A673 (cell line): ENCODE data around the gene PRKAG2. TPM values are rescaled to one million over a fixed set of nuclear protein-coding genes. Genes with fewer than 3 reads are reported as not detected.

Source experiments
- BruUV-seq: library from RNA; stranded (reverse); fragments of 400-500 nt; replicated peaks from 2 replicates; lab custom pipeline; 2021; lab: Mats Ljungman, UMichigan
- CTCF ChIA-PET: fragments of 300-600 bp; sonication (Branson Sonifier 250); formaldehyde crosslinking; loops from one replicate; lab custom pipeline; 2022; ENCODE audit warnings: antibody characterized with exemption; lab: Charles Lee
- POLR2A ChIA-PET: fragments of 300-600 bp; sonication (Branson Sonifier 250); formaldehyde crosslinking; loops from one replicate; lab custom pipeline; 2022; ENCODE audit warnings: antibody characterized with exemption; ENCODE audit not compliant: low non-redundant PET; lab: Charles Lee
- DNase-seq: peaks from one replicate; pipeline ENCODE4 v3.0.0-alpha.2; 2015; ENCODE audit warnings: low spot score
- H3K27ac ChIP-seq: fragments of 200-600 bp; sonication (generic); 2 replicates; pipeline ENCODE4 v1.5.1; 2016; ENCODE audit warnings: mixed run types, low read depth, mild to moderate bottlenecking, mixed read lengths, antibody characterized with exemption, low read length; ENCODE audit not compliant: poor library complexity, severe bottlenecking
- H3K27me3 ChIP-seq: fragments of 200-600 bp; sonication (generic); replicated peaks from 2 replicates; pipeline ENCODE4 v1.6.1; 2017; ENCODE audit warnings: mixed run types, low read depth, mild to moderate bottlenecking, mixed read lengths, antibody characterized with exemption, low read length; ENCODE audit not compliant: insufficient read depth, poor library complexity
- H3K36me3 ChIP-seq: fragments of 200-600 bp; sonication (generic); 2 replicates; pipeline ENCODE4 v1.6.1; 2016; ENCODE audit warnings: mixed run types, mild to moderate bottlenecking, mixed read lengths, antibody characterized with exemption, low read length; ENCODE audit not compliant: insufficient read depth, poor library complexity, severe bottlenecking
- H3K4me1 ChIP-seq: fragments of 200-600 bp; sonication (generic); 2 replicates; pipeline ENCODE4 v1.6.1; 2017; ENCODE audit warnings: mixed run types, mild to moderate bottlenecking, mixed read lengths, antibody characterized with exemption, low read length; ENCODE audit not compliant: insufficient read depth, poor library complexity, severe bottlenecking
- H3K4me3 ChIP-seq: fragments of 200-600 bp; sonication (generic); 2 replicates; pipeline ENCODE4 v1.5.1; 2016; ENCODE audit warnings: low read depth, mixed run types, mild to moderate bottlenecking, mixed read lengths, low read length; ENCODE audit not compliant: poor library complexity, severe bottlenecking
- H3K9me3 ChIP-seq: fragments of 200-600 bp; sonication (generic); 2 replicates; pipeline ENCODE4 v1.6.1; 2016; ENCODE audit warnings: mixed run types, low read depth, mild to moderate bottlenecking, mixed read lengths, antibody characterized with exemption, low read length; ENCODE audit not compliant: poor library complexity, severe bottlenecking
- EZH2 ChIP-seq: fragments of 200-600 bp; sonication (generic); IDR thresholded peaks from 2 replicates; pipeline ENCODE4 v1.6.1; 2017; ENCODE audit warnings: borderline replicate concordance, low read depth, mild to moderate bottlenecking, mixed read lengths, antibody characterized with exemption, low read length; ENCODE audit not compliant: poor library complexity, severe bottlenecking
- intact Hi-C: fragments of 100-400 bp; cut with micrococcal nuclease; formaldehyde crosslinking; loops from one replicate; pipeline ENCODE4 v1.10.0; 2022; ENCODE audit not compliant: unreplicated experiment
- total RNA-seq: library from RNA; stranded (reverse); gene quantifications from 2 replicates; pipeline ENCODE4 v1.2.3, GENCODE V29; 2021
- TF ChIP-seq, protein P1 (sequence below): fragments of 300-800, 200-600 bp; sonication (generic); conservative IDR thresholded peaks from 2 replicates; pipeline ENCODE4 v1.5.1; 2017; ENCODE audit warnings: low read depth, mild to moderate bottlenecking, antibody characterized with exemption, low read length, moderate library complexity, mixed read lengths

PRKAG2 gene
- total RNA-seq, 1 experiment from 2014 or later = 11.6 TPM

DNA sequence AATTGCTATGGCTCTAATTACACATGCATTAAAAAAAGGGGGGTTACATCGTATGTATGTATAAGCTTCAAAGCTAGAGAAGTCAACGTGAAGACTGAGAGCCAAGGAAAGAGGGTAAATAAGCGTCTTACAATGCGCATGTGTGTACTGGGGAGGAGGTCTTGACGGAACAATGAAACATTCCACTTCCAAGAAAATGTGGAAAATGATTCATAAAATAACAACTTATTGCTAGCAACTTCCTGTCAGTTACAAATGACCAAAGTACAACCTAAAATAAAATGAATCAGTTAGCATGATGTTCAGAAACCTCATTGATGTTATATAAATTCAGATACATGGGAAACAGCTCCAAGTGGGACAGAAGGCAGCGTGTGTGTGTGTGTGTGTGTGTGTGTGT is 253.1 kb downstream of the PRKAG2 start:
- intact Hi-C loops = no loop called here
- Histone ChIP-seq H3K9me3 (no peaks in the 10 kb centered on the region), H3K27me3 (no peaks in the 10 kb centered on the region), H3K36me3 (no peaks in the 10 kb centered on the region), H3K27ac (no peak overlapping the region), H3K4me1 (no peaks in the 10 kb centered on the region), H3K4me3 (no peak overlapping the region)
- no peak for DNase-seq
- TF ChIP-seq, protein P1, sequence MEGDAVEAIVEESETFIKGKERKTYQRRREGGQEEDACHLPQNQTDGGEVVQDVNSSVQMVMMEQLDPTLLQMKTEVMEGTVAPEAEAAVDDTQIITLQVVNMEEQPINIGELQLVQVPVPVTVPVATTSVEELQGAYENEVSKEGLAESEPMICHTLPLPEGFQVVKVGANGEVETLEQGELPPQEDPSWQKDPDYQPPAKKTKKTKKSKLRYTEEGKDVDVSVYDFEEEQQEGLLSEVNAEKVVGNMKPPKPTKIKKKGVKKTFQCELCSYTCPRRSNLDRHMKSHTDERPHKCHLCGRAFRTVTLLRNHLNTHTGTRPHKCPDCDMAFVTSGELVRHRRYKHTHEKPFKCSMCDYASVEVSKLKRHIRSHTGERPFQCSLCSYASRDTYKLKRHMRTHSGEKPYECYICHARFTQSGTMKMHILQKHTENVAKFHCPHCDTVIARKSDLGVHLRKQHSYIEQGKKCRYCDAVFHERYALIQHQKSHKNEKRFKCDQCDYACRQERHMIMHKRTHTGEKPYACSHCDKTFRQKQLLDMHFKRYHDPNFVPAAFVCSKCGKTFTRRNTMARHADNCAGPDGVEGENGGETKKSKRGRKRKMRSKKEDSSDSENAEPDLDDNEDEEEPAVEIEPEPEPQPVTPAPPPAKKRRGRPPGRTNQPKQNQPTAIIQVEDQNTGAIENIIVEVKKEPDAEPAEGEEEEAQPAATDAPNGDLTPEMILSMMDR = no peak
- no peak for TF ChIP-seq EZH2
- no TSS peak for BruUV-seq
- ChIA-PET CTCF (no interaction called here), POLR2A (no interaction called here)

- Histone ChIP-seq H3K9me3 (no peaks in the 10 kb centered on the region), H3K4me1 (no peaks in the 10 kb centered on the region), H3K27ac (no peak overlapping the region), H3K4me3 (no peak overlapping the region), H3K36me3 (no peaks in the 10 kb centered on the region), H3K27me3 (no peaks in the 10 kb centered on the region)
- DNase-seq = no peak
- ChIA-PET POLR2A (no interaction called here), CTCF (no interaction called here)
- BruUV-seq = no TSS peak
- no peak for TF ChIP-seq EZH2
- TF ChIP-seq, protein P1 = no peak
- intact Hi-C loops = no loop called here
Observed at GRCh38 chr7:151621961-151622360, 255.0 kb downstream of the PRKAG2 start.

DNA sequence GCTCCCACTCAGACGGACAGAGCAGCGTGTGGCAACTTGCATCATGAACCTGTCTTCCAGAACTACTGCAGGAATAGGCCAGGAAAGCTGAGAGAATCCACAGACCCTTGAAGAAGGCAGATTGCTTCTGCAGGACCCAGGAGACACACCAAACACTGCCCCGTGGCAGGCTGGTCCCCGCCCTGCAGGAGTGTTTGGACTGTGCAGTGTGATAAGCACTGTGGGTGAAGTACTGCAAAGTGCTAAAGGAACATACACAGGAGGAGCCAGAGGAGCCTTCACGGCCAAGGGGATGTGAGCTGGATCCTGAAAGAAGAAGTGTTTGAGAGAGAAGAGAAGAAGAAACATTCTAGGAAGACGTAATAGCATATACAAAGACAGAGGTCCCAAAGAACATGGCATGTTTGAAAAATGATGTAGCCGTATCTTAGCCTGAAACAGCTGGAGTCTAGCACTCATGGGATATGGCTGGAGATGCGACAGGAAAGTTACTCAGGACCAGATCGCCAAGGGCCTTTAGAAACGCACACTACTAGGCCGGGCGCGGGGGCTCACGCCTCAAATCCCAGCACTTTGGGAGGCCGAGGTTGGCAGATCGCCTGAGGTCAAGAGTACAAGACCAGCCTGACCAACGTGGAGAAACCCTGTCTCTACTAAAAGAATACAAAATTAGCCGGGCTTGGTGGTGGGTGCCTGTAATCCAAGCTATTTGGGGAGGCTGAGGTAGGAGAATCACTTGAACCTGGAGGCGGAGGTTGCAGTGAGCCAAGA is 260.3 kb downstream of the PRKAG2 start:
- ChIA-PET CTCF (no interaction called here), POLR2A (no interaction called here)
- H3K9me3 ChIP-seq = no peaks in the 10 kb centered on the region
- H3K27ac ChIP-seq = no peak overlapping the region
- H3K4me1 ChIP-seq = no peaks in the 10 kb centered on the region
- intact Hi-C loops = no loop called here
- H3K4me3 ChIP-seq = no peak overlapping the region
- no TSS peak for BruUV-seq
- TF ChIP-seq EZH2 = no peak
- DNase-seq = no peak
- H3K36me3 ChIP-seq = no peaks in the 10 kb centered on the region
- no peaks in the 10 kb centered on the region for H3K27me3 ChIP-seq

DNA sequence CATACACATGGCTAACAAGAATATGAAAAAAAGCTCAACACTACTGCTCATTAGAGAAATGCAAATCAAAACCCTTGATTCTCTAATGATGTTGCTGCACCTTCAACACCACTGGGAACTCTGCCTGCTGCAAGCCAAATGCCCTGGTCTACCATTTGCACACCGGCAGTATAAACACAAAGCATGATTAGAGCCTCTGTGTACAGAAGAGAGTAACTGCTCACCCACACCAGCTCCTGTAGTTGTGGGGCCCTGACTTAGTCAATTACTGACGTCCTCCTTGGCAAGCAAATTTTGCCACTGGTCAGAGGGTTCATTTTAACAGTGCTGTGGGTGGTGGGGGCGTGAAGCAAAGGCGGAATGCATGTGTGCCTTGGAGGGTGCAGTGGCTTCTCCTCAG is 261.1 kb downstream of the PRKAG2 start:
- POLR2A ChIA-PET = no interaction called here
- CTCF ChIA-PET = no interaction called here

More for the DNA sequence above, 261.1 kb downstream of the PRKAG2 start:
- Histone ChIP-seq H3K27me3 (no peaks in the 10 kb centered on the region), H3K27ac (no peak overlapping the region), H3K9me3 (no peaks in the 10 kb centered on the region), H3K36me3 (no peaks in the 10 kb centered on the region), H3K4me3 (no peak overlapping the region), H3K4me1 (no peaks in the 10 kb centered on the region)
- intact Hi-C loops = no loop called here
- no TSS peak for BruUV-seq
- no peak for TF ChIP-seq EZH2
- TF ChIP-seq, protein P1 = no peak
- DNase-seq = no peak
